ENCODE measurements around the gene FNBP1.

FNBP1 gene

DNA sequence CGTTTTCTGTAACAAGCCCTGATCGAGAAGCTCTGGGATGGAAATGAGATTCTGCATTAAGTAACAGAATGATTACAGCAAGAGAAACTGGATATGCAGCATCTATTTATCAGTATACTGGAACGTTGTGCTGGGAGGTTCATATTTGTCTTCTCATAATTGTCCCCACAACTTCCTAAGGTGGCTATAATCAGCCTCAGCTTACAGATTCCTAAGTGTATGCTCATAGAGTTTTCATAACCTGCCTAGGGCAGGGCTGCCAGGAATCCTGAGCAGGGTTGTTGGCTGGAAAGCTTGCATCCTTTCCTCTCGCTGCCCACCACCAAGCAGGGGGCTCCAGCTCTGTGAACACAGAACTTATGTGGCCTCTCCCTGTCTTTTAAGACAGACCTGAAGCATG, 70.2 kb downstream of the FNBP1 start:
- Histone ChIP-seq H3K4me3 (ENCODE audit: insufficient read depth, low read length, poor library complexity, severe bottlenecking) (no peak overlapping the region), H3K27ac (ENCODE audit: low read depth, low read length) (no peak overlapping the region), H2AFZ (ENCODE audit: low read depth, low read length, severe bottlenecking) (no peak overlapping the region), H4K20me1 (ENCODE audit: low read depth, low read length) (no peaks in the 10 kb centered on the region), H3K4me2 (ENCODE audit: low read depth, low read length, poor library complexity, severe bottlenecking) (no peak overlapping the region), H3K79me2 (ENCODE audit: insufficient read depth, low read length) (peaks cover 42% of the 10 kb centered on the region), H3K27me3 (ENCODE audit: low read length) (no peaks in the 10 kb centered on the region), H3K36me3 (ENCODE audit: low read length) (peaks cover 27% of the 10 kb centered on the region), H3K9me3 (ENCODE audit: insufficient read depth, low read length) (no peaks in the 10 kb centered on the region), H3K9me2 (replicated peaks; ENCODE audit: insufficient read depth, low read length) (no peaks in the 10 kb centered on the region), H3K9ac (ENCODE audit: low read length) (no peak overlapping the region), H3F3A (ENCODE audit: insufficient read depth) (peaks cover 15% of the 10 kb centered on the region; the same call in 1 of the 2 replicates)
- no peak for TF ChIP-seq EZH2phosphoT487 (conservative IDR thresholded peaks at IDR 0.05; ENCODE audit: low read length)
- TF ChIP-seq, protein P1, sequence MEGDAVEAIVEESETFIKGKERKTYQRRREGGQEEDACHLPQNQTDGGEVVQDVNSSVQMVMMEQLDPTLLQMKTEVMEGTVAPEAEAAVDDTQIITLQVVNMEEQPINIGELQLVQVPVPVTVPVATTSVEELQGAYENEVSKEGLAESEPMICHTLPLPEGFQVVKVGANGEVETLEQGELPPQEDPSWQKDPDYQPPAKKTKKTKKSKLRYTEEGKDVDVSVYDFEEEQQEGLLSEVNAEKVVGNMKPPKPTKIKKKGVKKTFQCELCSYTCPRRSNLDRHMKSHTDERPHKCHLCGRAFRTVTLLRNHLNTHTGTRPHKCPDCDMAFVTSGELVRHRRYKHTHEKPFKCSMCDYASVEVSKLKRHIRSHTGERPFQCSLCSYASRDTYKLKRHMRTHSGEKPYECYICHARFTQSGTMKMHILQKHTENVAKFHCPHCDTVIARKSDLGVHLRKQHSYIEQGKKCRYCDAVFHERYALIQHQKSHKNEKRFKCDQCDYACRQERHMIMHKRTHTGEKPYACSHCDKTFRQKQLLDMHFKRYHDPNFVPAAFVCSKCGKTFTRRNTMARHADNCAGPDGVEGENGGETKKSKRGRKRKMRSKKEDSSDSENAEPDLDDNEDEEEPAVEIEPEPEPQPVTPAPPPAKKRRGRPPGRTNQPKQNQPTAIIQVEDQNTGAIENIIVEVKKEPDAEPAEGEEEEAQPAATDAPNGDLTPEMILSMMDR (IDR thresholded peaks at IDR 0.05; ENCODE audit: insufficient read depth, low read length, poor library complexity, severe bottlenecking): no peak

DNA sequence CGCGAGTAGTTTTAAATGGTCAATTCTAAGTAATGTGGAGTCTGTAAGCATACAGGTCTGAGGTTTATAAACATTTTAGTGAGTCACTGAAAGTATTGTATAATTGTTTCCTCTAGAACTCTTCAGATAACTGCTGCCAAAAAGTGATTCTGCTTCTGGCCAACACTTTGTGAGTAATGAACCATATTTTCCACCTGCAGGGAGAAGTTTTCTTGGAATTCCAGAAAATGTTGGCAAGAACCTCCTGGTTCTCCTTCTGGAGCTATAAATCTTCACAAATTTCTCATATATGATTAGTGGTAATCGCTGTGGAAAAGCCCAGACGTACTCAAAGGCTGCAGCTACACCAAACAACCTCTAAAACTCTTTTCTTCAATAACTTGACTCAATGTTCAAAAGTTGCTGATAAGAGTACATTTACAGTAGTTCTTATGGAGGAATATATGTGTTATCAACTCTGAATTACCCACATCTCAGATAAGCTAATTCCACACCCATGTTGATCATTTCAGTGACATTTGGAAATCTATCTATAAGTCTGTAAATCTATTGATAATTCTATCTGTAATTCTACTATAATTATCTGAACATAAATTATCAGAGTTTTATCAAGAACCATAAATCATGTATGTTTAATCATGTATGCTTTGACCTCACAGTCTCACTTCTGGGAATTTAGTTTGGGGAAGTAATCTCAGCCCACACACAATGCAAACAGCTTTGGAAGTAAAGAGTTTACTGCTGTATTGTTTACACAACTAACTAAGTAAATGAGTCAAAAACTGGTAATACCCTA, 74.1 kb downstream of the FNBP1 start:
- TF ChIP-seq, protein P1 (IDR thresholded peaks at IDR 0.05; ENCODE audit: insufficient read depth, low read length, poor library complexity, severe bottlenecking): no peak
- no peak for TF ChIP-seq EZH2phosphoT487 (conservative IDR thresholded peaks at IDR 0.05; ENCODE audit: low read length)
- Histone ChIP-seq H2AFZ (ENCODE audit: low read depth, low read length, severe bottlenecking) (no peak overlapping the region), H3K79me2 (ENCODE audit: insufficient read depth, low read length) (peaks cover 34% of the 10 kb centered on the region; the same call in 1 of the 2 replicates), H3K9me3 (ENCODE audit: insufficient read depth, low read length) (no peaks in the 10 kb centered on the region), H3F3A (ENCODE audit: insufficient read depth) (peaks cover 37% of the 10 kb centered on the region), H3K27ac (ENCODE audit: low read depth, low read length) (peak overlapping the region; percentile 35; the same call in 1 of the 2 replicates), H3K4me2 (ENCODE audit: low read depth, low read length, poor library complexity, severe bottlenecking) (no peak overlapping the region), H3K4me3 (ENCODE audit: insufficient read depth, low read length, poor library complexity, severe bottlenecking) (no peak overlapping the region), H3K27me3 (ENCODE audit: low read length) (no peaks in the 10 kb centered on the region), H3K9ac (ENCODE audit: low read length) (no peak overlapping the region), H3K9me2 (replicated peaks; ENCODE audit: insufficient read depth, low read length) (no peaks in the 10 kb centered on the region), H4K20me1 (ENCODE audit: low read depth, low read length) (no peaks in the 10 kb centered on the region), H3K36me3 (ENCODE audit: low read length) (peaks cover 17% of the 10 kb centered on the region)

DNA sequence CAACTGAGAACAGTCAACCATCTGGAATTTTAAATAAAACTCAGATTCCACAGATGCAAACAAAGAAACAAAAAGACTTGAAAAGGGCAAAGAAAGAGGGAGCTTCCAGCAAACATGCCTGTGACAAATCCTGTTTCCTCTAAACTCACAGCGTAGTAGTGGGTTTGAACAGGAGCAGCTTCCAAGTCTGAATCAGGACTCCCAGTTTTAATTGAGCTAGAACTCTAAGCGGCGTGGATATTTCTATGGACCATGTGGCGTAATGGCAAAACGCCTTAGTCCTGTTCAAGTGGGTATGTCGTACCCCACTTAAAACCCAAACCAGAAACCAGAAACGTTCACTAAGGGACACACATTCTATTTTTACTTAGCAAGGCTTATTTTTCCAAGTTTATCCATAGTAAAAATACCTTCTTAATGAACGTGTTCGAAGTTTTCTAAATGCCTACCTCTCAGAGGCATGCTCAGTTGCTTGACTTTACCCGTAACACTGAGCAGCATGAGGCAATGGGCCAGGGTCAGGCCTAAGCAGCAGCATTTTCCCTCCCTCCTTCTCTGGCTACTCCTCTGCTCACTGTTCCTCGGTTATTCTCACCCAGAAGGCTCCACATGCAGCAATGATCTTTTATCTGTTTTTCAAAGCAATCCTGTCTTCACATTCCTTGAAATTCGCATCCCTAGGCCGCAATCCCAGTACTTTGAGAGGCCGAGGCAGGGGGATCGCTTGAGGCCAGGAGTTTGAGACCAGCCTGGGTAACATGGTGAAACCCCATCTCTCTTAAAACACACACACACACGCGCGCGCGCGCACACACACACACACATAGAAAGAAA, 77.9 kb downstream of the FNBP1 start:
- peak overlapping the region; percentile 59; the same call in 1 of the 2 replicates for H3K9ac ChIP-seq (ENCODE audit: low read length)
- no peaks in the 10 kb centered on the region for H3K27me3 ChIP-seq (ENCODE audit: low read length)
- peaks cover 44% of the 10 kb centered on the region for H3K79me2 ChIP-seq (ENCODE audit: insufficient read depth, low read length)
- no peaks in the 10 kb centered on the region for H4K20me1 ChIP-seq (ENCODE audit: low read depth, low read length)
- H3K4me2 ChIP-seq (ENCODE audit: low read depth, low read length, poor library complexity, severe bottlenecking): peak overlapping the region; percentile 74
- no peaks in the 10 kb centered on the region for H3K9me3 ChIP-seq (ENCODE audit: insufficient read depth, low read length)
- H3K27ac ChIP-seq (ENCODE audit: low read depth, low read length): peak overlapping the region; percentile 84
- no peaks in the 10 kb centered on the region for H3K9me2 ChIP-seq (replicated peaks; ENCODE audit: insufficient read depth, low read length)
- H2AFZ ChIP-seq (ENCODE audit: low read depth, low read length, severe bottlenecking): no peak overlapping the region
- TF ChIP-seq EZH2phosphoT487 (conservative IDR thresholded peaks at IDR 0.05; ENCODE audit: low read length): no peak
- TF ChIP-seq, protein P1 (IDR thresholded peaks at IDR 0.05; ENCODE audit: insufficient read depth, low read length, poor library complexity, severe bottlenecking): no peak
- peak overlapping the region; percentile 42 for H3K4me3 ChIP-seq (ENCODE audit: insufficient read depth, low read length, poor library complexity, severe bottlenecking)
- peaks cover 14% of the 10 kb centered on the region for H3K36me3 ChIP-seq (ENCODE audit: low read length)
- peaks cover 40% of the 10 kb centered on the region for H3F3A ChIP-seq (ENCODE audit: insufficient read depth)
